HG03135 (cell line): ENCODE results near the gene CALML5.
"Not testable (repeated sequence)": the region's sequence is repeated elsewhere in the genome, so short reads cannot be mapped to it uniquely, and the experiment has no call there.

Experiments used
- ATAC-seq: cut with Tn5 transposase; IDR thresholded peaks from one replicate; pipeline ENCODE4 v1.9.1; 2021; ENCODE audit warnings: mild to moderate bottlenecking, moderate library complexity; ENCODE audit not compliant: unreplicated experiment

CALML5 gene

GRCh38 chr10:5485948-5486852 lies 13.2 kb downstream of the CALML5 start:
- no peak for ATAC-seq

GRCh38 chr10:5485290-5485689 lies 14.1 kb downstream of the CALML5 start:
- no peak for ATAC-seq

- ATAC-seq, result no peak
Observed at GRCh38 chr10:5484205-5484604, 15.2 kb downstream of the CALML5 start.

DNA sequence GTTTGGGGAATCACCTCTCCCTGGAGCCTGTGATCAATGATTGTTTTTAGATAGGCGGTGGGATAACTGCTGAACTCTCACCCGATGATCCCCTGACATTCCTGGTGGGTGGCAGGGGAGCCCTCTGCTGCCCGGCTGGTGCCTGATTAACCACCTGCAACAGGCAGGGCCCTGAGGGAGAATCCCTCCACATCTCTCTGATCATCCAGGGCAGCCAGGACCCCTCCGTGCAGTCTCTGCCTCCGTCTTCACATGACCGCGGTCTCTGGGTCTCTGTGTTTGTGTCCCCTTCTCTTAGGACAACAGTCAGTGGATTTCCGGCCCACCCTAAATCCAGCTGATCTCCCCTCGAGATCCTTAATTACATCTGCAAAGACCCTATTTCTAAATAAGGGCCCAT lies 17.4 kb downstream of the CALML5 start:
- no peak for ATAC-seq

DNA sequence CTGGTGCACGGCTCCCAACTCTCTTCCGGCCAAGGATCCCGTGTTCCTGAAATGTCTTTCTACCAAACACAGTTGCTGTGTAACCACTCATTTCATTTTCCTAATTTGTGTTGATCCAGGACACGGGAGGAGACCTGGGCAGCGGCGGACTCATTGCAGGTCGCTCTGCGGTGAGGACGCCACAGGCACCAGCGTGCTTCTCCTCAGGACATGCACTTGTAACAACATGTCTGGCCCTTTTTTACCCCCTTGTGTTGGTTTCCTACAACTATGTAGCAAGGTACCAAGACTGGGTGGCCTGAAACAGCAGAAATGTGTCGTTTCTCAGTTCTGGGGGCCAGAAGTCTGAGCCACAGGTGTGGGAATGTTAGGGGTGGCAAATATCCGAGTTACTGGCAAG lies 18.2 kb downstream of the CALML5 start:
- ATAC-seq, result no peak

DNA sequence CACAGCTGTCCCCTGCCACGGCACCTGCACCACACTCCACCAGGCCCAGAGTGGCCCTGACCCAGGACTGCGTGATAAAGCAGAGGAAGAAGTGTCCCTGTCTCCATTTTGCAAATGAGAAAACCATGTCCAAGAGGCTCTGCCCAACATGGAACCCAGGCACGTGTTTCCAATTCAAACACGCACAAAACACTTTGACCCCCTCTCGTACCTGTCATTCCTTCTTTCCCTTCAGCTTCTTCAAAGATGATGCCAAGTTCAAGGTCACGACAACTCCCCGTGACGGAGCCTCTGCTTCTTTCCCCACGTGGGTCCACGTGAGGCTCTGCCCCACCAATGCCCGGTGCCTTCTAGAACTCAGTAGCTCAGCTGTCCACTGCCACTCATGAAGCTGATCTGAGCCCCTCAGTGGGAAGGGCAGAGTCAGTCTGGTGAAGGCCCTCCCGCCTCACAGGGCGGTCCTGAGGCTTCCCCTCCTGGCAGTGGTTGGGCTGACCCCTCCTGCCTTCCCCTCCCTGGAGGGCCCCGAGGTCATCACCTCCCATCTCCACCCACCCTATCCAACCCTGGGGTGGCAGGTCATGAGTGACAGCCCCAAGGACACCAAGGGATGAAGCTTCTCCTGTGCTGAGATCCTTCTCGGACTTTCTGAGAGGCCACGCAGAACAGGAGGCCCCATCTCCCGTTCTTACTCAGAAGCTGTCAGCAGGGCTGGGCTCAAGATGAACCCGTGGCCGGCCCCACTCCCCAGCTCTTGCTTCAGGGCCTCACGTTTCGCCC lies 19.0 kb downstream of the CALML5 start:
- ATAC-seq, result no peak

DNA sequence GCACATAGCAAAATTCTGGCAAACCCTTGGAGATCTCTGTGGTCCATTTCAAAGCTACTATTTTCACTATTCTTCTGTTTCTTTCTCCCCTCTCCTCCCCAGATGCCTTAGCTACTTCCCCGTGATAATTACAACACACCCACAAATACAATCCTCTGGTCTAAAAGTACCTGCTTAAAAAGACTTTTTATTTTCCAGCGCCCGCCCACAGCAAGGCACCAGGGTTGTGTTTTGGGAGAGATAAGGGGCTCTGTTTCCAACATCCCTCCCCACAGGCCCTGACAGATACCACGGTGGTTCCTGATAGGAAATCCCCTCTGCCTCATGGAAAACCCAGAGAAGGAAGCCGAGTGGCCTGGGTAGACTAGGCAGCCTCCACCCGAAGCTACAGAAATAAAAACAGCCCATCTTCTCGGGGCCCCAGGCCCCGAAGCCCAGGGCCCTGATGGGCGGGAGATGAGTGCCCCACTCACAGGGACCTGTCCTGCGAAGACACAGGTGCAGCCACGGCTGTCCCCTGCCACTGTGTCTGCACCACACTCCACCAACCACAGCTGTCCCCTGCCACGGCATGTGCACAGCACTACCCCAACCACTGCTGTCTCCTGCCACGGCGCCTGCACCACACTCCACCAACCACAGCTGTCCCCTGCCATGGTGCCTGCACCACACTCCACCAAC lies 19.7 kb downstream of the CALML5 start:
- ATAC-seq, result no peak

DNA sequence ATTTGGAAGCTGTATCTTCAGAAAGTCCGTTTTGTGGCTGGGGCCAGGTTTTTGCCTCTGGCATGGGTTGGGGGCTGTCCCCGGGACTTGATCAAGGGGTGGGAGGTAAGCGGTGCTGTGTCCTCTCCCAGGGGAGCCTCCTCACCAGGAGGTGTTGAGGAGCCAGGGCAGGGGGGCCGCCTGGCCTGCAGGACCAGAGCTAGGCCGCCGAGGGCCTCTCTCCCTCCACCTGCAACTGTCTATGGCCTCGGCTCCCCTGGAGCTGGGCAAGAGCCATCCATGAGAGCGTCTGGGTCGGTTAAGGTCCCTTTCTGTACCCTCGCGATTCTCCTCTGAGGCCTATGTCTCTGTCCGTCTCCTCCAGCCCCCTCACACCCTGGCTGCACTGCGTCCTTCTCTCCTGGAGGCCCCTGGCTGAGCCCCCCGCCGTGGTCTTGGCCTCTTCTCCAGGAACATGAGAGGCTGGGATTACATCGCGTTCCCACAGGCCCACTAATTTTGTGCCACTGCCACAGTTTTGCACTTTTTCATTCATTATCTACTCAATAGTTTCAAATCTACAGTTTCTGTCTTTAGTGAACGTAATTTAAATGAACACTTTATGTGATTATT lies 20.6 kb downstream of the CALML5 start:
- ATAC-seq, result no peak

GRCh38 chr10:5477948-5478693 lies 21.2 kb downstream of the CALML5 start:
- no peak for ATAC-seq

DNA sequence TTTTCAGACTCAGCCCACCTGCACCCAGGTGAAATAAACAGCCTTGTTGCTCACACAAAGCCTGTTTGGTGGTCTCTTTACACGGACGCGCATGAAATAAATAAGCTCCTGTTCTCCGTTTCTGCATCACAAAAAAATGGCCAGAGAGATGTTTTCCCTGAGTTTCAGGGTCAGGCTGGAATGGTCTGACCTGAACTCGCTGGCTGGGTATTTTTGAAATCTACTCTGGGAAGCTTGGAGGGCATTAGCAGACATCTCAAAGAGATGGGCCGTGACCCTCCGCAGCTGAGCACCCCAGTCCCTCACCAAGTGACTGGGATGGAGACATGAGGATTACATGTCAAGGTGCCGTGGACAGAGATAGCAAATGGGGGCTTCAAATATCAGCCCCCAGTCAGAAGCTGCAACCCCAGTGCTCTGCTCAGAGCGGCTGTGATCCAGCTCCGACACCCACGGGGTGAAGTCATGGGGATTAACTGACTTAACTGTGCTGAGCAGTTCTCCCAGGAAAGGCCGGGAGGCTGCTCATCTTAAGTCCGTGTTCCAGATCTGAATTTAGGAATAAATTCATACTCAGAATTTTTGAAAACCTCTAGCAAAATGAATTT lies 22.3 kb downstream of the CALML5 start:
- no peak for ATAC-seq

GRCh38 chr10:5475974-5476807 lies 23.2 kb downstream of the CALML5 start:
- not testable (repeated sequence) for ATAC-seq

GRCh38 chr10:5475088-5475487 lies 24.3 kb downstream of the CALML5 start:
- ATAC-seq, result not testable (repeated sequence)

- not testable (repeated sequence) for ATAC-seq
Observed at GRCh38 chr10:5474642-5475041, 24.7 kb downstream of the CALML5 start.

GRCh38 chr10:5470062-5470751 lies 29.2 kb downstream of the CALML5 start:
- no peak for ATAC-seq

- ATAC-seq, result no peak
Observed at GRCh38 chr10:5469353-5470061, 29.9 kb downstream of the CALML5 start.

DNA sequence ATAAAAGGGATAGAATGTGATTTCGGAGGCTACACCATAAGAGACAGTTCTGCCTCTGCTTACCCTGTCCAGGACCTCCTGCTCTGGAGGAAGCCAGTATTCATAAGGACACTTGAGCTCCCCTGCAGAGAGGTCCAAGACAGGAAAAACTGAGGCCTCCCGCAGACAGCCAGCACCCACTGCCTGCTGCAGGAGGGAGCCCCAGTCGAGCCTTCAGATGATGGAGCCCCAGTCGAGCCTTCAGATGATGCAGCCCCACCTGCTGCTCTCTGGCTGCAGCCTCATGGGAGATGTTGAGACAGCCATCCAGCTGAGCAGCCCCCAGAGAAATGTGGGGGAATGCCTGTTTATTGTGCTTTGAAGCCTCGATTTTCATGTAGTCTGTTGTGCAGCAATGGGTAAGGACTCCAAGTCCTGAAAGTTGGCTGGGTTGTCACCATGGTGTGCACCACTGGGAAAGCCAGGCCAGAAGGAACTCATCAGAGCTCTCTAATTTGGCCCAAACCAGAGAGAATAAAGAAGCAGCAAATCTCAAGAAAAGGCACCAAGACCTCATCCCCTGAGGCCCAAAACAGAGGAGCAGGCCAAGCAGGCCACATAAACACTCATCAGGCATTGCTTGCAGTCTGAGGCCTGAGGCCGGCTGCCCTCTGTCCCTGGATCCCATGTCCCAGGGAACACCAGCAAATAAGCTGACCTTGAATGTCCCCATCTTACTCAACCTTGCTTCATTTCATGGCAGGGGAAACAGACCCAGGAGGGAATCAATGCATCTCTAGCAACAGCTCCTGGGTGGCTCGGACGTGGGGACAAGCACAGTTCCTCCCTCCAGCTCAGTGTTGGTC lies 30.9 kb downstream of the CALML5 start:
- ATAC-seq, result no peak
